ENCODE results near the gene ADAMTS5. TPM values are rescaled to one million over a fixed set of nuclear protein-coding genes. Genes with fewer than 3 reads are reported as not detected.

ADAMTS5 gene
- 10 to 100 TPM; 14.2 to 21.2 (median 18.1) TPM for polyA plus RNA-seq (ENCODE audit: insufficient read length in 10 of 10)
- long read RNA-seq, donor 1, full-length matches to known transcripts = 2 of 2 reads
- long read RNA-seq, donor 1, partial matches to known transcripts = 0 of 2 reads
- long read RNA-seq, donor 1, other reads (novel, unspliced or antisense) = 0 of 2 reads
- long read RNA-seq, donor 2, full-length matches to known transcripts = 2 of 2 reads
- long read RNA-seq, donor 2, partial matches to known transcripts = 0 of 2 reads
- long read RNA-seq, donor 2, other reads (novel, unspliced or antisense) = 0 of 2 reads
- long read RNA-seq, donor 3 = 0 reads
- long read RNA-seq, donor 4, full-length matches to known transcripts = 1 of 1 reads
- long read RNA-seq, donor 4, partial matches to known transcripts = 0 of 1 reads
- long read RNA-seq, donor 4, other reads (novel, unspliced or antisense) = 0 of 1 reads
- long read RNA-seq, donor 5, full-length matches to known transcripts = 3 of 10 reads
- long read RNA-seq, donor 5, partial matches to known transcripts = 7 of 10 reads
- long read RNA-seq, donor 5, other reads (novel, unspliced or antisense) = 0 of 10 reads
- long read RNA-seq, donor 6, full-length matches to known transcripts = 1 of 1 reads
- long read RNA-seq, donor 6, partial matches to known transcripts = 0 of 1 reads
- long read RNA-seq, donor 6, other reads (novel, unspliced or antisense) = 0 of 1 reads
- long read RNA-seq, donor 7, full-length matches to known transcripts = 1 of 1 reads
- long read RNA-seq, donor 7, partial matches to known transcripts = 0 of 1 reads
- long read RNA-seq, donor 7, other reads (novel, unspliced or antisense) = 0 of 1 reads
- long read RNA-seq, donor 8 = 0 reads
- long read RNA-seq, donor 9 = 0 reads

GRCh38 chr21:26967062-26967913 is at the start of gene ADAMTS5:
Gene ADAMTS5 (minus strand): TSS chr21:26967088. CDS start chr21:26966391, 697 bp downstream.
- DNase-seq = peak; percentile 68 to 94 (median 83)

- DNase-seq = no peak
Measured at GRCh38 chr21:27001526-27001925, 34.6 kb upstream of the ADAMTS5 start.

- DNase-seq = no peak
Measured at GRCh38 chr21:26983576-26983975, 16.7 kb upstream of the ADAMTS5 start.

GRCh38 chr21:26982767-26983166 is 15.9 kb upstream of the ADAMTS5 start:
- DNase-seq = no peak

GRCh38 chr21:26977746-26978145 is 10.9 kb upstream of the ADAMTS5 start:
- DNase-seq = no peak

- DNase-seq = peak in 1 of 3 donors; percentile 40
Measured at GRCh38 chr21:26973226-26973625, 6.3 kb upstream of the ADAMTS5 start.

- no peak for DNase-seq
Measured at GRCh38 chr21:26972192-26972591, 5.3 kb upstream of the ADAMTS5 start.

- DNase-seq = no peak
Measured at GRCh38 chr21:26969971-26970725, 3.3 kb upstream of the ADAMTS5 start.

GRCh38 chr21:26966649-26967061 is 233 bp downstream of the ADAMTS5 start:
- DNase-seq = no peak

- DNase-seq = peak in 2 of 3 donors; percentile 38 to 92
Measured at GRCh38 chr21:26965907-26966581, 844 bp downstream of the ADAMTS5 start.

- peak in 2 of 3 donors; percentile 51 to 77 for DNase-seq
Measured at GRCh38 chr21:26965040-26965906, 1.6 kb downstream of the ADAMTS5 start.

GRCh38 chr21:26964170-26964778 is 2.6 kb downstream of the ADAMTS5 start:
- peak; percentile 84 to 94 (median 88) for DNase-seq

- peak in 2 of 3 donors; percentile 40 to 67 for DNase-seq
Measured at GRCh38 chr21:26962621-26963181, 4.2 kb downstream of the ADAMTS5 start.

GRCh38 chr21:26961698-26962097 is 5.2 kb downstream of the ADAMTS5 start:
- peak in 1 of 3 donors; percentile 53 for DNase-seq

- DNase-seq = peak in 1 of 3 donors; percentile 51
Measured at GRCh38 chr21:26958788-26959187, 8.1 kb downstream of the ADAMTS5 start.

GRCh38 chr21:26956813-26957212 is 10.1 kb downstream of the ADAMTS5 start:
- no peak for DNase-seq

- DNase-seq = peak in 1 of 3 donors; percentile 43
Measured at GRCh38 chr21:26956216-26956615, 10.7 kb downstream of the ADAMTS5 start.

- peak in 2 of 3 donors; percentile 54 to 60 for DNase-seq
Measured at GRCh38 chr21:26954662-26955121, 12.2 kb downstream of the ADAMTS5 start.
